ENCODE results near the gene STX10. TPM values are rescaled to one million over a fixed set of nuclear protein-coding genes. Genes with fewer than 3 reads are reported as not detected.
"Not testable (repeated sequence)": the region's sequence is repeated elsewhere in the genome, so short reads cannot be mapped to it uniquely, and the experiment has no call there.

Gene STX10
- total and polyA plus RNA-seq, 9 of the 15 experiments (the other 6 are each of a cell fraction or from before 2014, with no cell fraction given), result 0.51 to 66.3 (median 31.0) TPM

DNA sequence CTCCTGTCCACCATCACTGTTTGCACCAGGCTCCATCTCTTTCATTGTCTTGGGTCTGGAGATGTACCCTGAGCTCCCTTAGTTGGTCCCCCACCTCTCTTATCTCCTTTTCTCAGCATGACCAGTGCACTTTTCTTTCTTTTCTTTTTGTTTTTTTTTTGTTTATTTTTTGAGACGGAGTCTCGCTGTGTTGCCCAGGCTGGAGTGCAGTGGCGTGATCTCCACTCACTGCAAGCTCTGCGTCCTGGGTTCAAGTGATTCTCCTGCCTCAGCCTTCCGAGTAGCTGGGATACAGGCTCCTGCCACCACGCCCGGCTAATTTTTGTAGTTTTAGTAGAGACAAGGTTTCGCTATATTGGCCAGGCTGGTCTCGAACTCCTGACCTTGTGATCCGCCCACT lies 28.1 kb upstream of the STX10 start:
- 0 out of 4 replicates have a peak, but pooled peaks of 1 of the 2 experiments have one; percentile 20 for TF ChIP-seq KDM1A (IDR thresholded peaks at IDR 0.05)
- peak; percentile 64 for TF ChIP-seq BCOR (IDR thresholded peaks at IDR 0.05)
- TF ChIP-seq ZNF121 (CRISPR knock-in tag; conservative IDR thresholded peaks at IDR 0.05), result peak; percentile 79
- 71% methylated on average over 5 of the region's 10 CpGs for WGBS (ENCODE audit: insufficient coverage, low coverage, missing lambda C conversion rate)
- H3K79me2 ChIP-seq (ENCODE audit: control insufficient read depth, insufficient read depth, low read length); H3K9me3 ChIP-seq (replicated peaks; ENCODE audit: control insufficient read depth, insufficient read depth, low read depth, low read length); H4K20me1 ChIP-seq (replicated peaks; ENCODE audit: control insufficient read depth, insufficient read depth, low read length); H3K36me3 ChIP-seq (ENCODE audit: control insufficient read depth, insufficient read depth, low read length); H3K9ac ChIP-seq (ENCODE audit: insufficient read depth in 1 of 2, low read depth in 2 of 2, low read length in 2 of 2); FAIRE-seq; H3K27me3 ChIP-seq (ENCODE audit: control insufficient read depth in 2 of 2, insufficient read depth in 2 of 2, low read length in 2 of 2); H3K4me2 ChIP-seq (ENCODE audit: insufficient read depth, low read length); BruUV-seq (replicated peaks); ATAC-seq; H3K4me3 ChIP-seq; H2AFZ ChIP-seq (ENCODE audit: low read depth, low read length); in situ Hi-C loops (cut with MboI); CTCF ChIA-PET (ENCODE audit: low intra/inter-chr PET ratio); H3K27ac ChIP-seq (ENCODE audit: extremely low read depth, low read depth, low read length); H3K9me1 ChIP-seq (ENCODE audit: control insufficient read depth, insufficient read depth, low read length); intact Hi-C loops (cut with micrococcal nuclease): not testable (repeated sequence)
- DNase-seq (ENCODE audit: extremely low read depth in 1 of 4, low spot score in 3 of 4), result peak in 1 of 4 experiments; percentile 25
- peaks cover 0 to 12% of the 10 kb centered on the region in 2 experiments; a peak in 3 of 5 replicates for H3K4me1 ChIP-seq (replicated peaks in 1 of 2; ENCODE audit: control insufficient read depth in 2 of 2, insufficient read depth in 2 of 2, low read length in 2 of 2)
- POLR2A ChIA-PET, result interaction anchor here (0.6 kb wide), 2 partner anchors 14 to 390 kb away, joined by 3 to 5 read pairs; no protein-coding TSS in a partner anchor

DNA sequence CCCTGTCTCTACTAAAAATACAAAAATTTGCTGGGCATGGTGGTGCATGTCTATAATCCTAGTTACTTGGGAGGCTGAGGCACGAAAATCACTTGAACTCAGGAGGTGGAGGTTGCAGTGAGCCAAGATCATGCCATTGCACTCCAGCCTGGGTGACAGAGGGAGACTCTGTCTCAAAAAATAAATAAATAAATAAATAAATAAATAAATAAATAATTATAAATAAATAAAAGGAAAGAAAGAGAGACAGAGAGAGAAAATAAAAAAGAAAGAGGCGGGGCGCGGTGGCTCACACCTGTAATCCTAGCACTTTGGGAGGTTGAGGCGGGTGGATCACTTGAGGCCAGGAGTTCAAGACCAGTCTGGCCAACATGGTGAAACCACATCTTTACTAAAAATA lies 27.4 kb upstream of the STX10 start:
- DNase-seq (ENCODE audit: extremely low read depth in 1 of 4, low spot score in 3 of 4); H3K9me1 ChIP-seq (ENCODE audit: control insufficient read depth, insufficient read depth, low read length); intact Hi-C loops (cut with micrococcal nuclease); H3K9me3 ChIP-seq (replicated peaks; ENCODE audit: control insufficient read depth, insufficient read depth, low read depth, low read length); H3K36me3 ChIP-seq (ENCODE audit: control insufficient read depth, insufficient read depth, low read length); H3K9ac ChIP-seq (ENCODE audit: insufficient read depth in 1 of 2, low read depth in 2 of 2, low read length in 2 of 2); H3K4me2 ChIP-seq (ENCODE audit: insufficient read depth, low read length); CTCF ChIA-PET (ENCODE audit: low intra/inter-chr PET ratio); FAIRE-seq; H3K27ac ChIP-seq (ENCODE audit: extremely low read depth, low read depth, low read length); H3K27me3 ChIP-seq (ENCODE audit: control insufficient read depth in 2 of 2, insufficient read depth in 2 of 2, low read length in 2 of 2); H4K20me1 ChIP-seq (replicated peaks; ENCODE audit: control insufficient read depth, insufficient read depth, low read length); H3K4me3 ChIP-seq; in situ Hi-C loops (cut with MboI); H3K79me2 ChIP-seq (ENCODE audit: control insufficient read depth, insufficient read depth, low read length); H2AFZ ChIP-seq (ENCODE audit: low read depth, low read length); BruUV-seq (replicated peaks); ATAC-seq: not testable (repeated sequence)
- POLR2A ChIA-PET, result interaction anchor here (0.6 to 2.1 kb wide), 3 partner anchors 22 to 659 kb away, joined by 3 to 8 read pairs (median 5); no protein-coding TSS in a partner anchor
- 83% methylated on average over 4 of the region's 5 CpGs for WGBS (ENCODE audit: insufficient coverage, low coverage, missing lambda C conversion rate)
- H3K4me1 ChIP-seq (replicated peaks in 1 of 2; ENCODE audit: control insufficient read depth in 2 of 2, insufficient read depth in 2 of 2, low read length in 2 of 2), result peaks cover 1 to 14% of the 10 kb centered on the region in 2 experiments; a peak in 3 of 5 replicates

All from K562 (cell line).